Measurements from ENCODE around the gene PIP4K2A.

PIP4K2A gene

DNA sequence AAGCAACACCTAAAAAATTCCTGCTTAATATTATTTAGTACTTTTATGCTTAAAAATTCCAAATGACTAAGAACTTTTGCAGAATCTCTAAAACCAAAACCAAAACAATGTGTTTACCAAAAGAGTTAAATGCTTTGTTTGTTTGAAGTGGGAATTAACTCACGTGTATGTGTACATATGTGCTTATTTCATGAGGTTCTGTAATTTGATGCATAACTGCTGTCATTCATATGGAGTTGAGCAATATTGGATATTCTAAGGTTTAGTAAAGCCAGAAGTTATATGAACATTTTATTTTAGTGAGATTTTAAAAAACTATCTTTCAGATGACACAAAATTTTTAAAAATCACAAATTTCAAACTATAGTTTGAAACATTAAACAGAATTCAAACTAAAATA, 157.1 kb downstream of the PIP4K2A start:
- ChIA-PET POLR2A (interaction anchor here (0.9 kb wide), 1 partner anchor 120 kb away, joined by 3 read pairs; no protein-coding TSS in a partner anchor), CTCF (no interaction called here)
- no peak for DNase-seq (ENCODE audit: extremely low spot score)
- peak; percentile 60; the same call in 1 of the 2 replicates for TF ChIP-seq PKNOX1 (IDR thresholded peaks at IDR 0.05)
- TF ChIP-seq NFRKB (IDR thresholded peaks at IDR 0.05): no peak

DNA sequence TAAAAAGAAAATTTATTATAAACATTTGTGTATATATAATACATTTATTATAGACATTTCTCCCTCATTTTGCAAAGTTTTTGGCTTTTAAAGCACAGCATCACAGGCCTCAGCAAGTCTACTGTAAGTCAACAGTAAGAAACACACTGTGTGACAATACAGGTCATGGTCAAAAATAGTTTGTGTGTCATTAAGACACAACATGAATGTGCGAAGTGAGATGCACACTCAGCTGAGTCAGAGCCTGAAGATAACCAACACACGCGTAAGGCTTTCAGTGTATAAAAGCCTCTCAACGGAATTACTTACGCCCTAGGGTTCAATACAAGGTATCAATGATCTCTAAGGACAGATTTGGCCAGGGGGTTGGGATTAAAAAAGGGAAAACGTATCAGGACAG, 157.6 kb downstream of the PIP4K2A start:
- TF ChIP-seq PKNOX1 (IDR thresholded peaks at IDR 0.05): 0 out of 2 replicates have a peak, but pooled peaks have one; percentile 2
- no peak for TF ChIP-seq ZNF384 (IDR thresholded peaks at IDR 0.05)
- CTCF ChIA-PET: no interaction called here
- no peak for DNase-seq (ENCODE audit: extremely low spot score)
- POLR2A ChIA-PET: interaction anchor here (0.9 kb wide), 1 partner anchor 120 kb away, joined by 3 read pairs; no protein-coding TSS in a partner anchor

- POLR2A ChIA-PET: interaction anchor here (0.8 to 2.0 kb wide), 8 partner anchors 12 to 238 kb away, joined by 3 to 22 read pairs (median 4); partner anchors contain the start of gene COMMD3
- DNase-seq (ENCODE audit: extremely low spot score): peak; percentile 63
- CTCF ChIA-PET: interaction anchor here (0.7 to 1.7 kb wide), 3 partner anchors 20 to 434 kb away, joined by 3 to 4 read pairs (median 3); no protein-coding TSS in a partner anchor
- TF ChIP-seq SUZ12 (IDR thresholded peaks at IDR 0.05) (no peak), PKNOX1 (IDR thresholded peaks at IDR 0.05) (peak; percentile 86)
Observed at GRCh38 chr10:22554461-22555182, 159.8 kb downstream of the PIP4K2A start.

- no peak for DNase-seq (ENCODE audit: extremely low spot score)
- CTCF ChIA-PET: interaction anchor here (0.8 to 1.0 kb wide), 3 partner anchors 21 to 435 kb away, joined by 3 to 4 read pairs (median 3); no protein-coding TSS in a partner anchor
- TF ChIP-seq PKNOX1 (IDR thresholded peaks at IDR 0.05): peak; percentile 43
- no peak for TF ChIP-seq FOXM1 (IDR thresholded peaks at IDR 0.05; ENCODE audit: borderline replicate concordance)
- peak; percentile 64; the same call in 1 of the 2 replicates for TF ChIP-seq ZNF384 (IDR thresholded peaks at IDR 0.05)
- no peak for TF ChIP-seq TARDBP (IDR thresholded peaks at IDR 0.05)
- TF ChIP-seq CTBP1 (IDR thresholded peaks at IDR 0.05; ENCODE audit: borderline replicate concordance): peak; percentile 40; the same call in 1 of the 2 replicates
- POLR2A ChIA-PET: interaction anchor here (0.6 to 2.0 kb wide), 12 partner anchors 8 to 237 kb away, joined by 3 to 22 read pairs (median 3); partner anchors contain the start of gene COMMD3
Observed at GRCh38 chr10:22553452-22553995, 160.9 kb downstream of the PIP4K2A start.

GRCh38 chr10:22552888-22553378, 161.4 kb downstream of the PIP4K2A start:
- ChIA-PET CTCF (interaction anchor here (0.8 to 0.9 kb wide), 2 partner anchors 47 to 436 kb away, joined by 3 to 4 read pairs; no protein-coding TSS in a partner anchor), POLR2A (interaction anchor here (0.6 to 1.8 kb wide), 7 partner anchors 8 to 214 kb away, joined by 3 to 4 read pairs (median 3); no protein-coding TSS in a partner anchor)
- DNase-seq (ENCODE audit: extremely low spot score): peak; percentile 65
- no peak for TF ChIP-seq NFRKB (IDR thresholded peaks at IDR 0.05)
- no peak for TF ChIP-seq FOXM1 (IDR thresholded peaks at IDR 0.05; ENCODE audit: borderline replicate concordance)
- peak; percentile 40; the same call in 1 of the 2 replicates for TF ChIP-seq BHLHE40 (IDR thresholded peaks at IDR 0.05; ENCODE audit: borderline replicate concordance)
- TF ChIP-seq PKNOX1 (IDR thresholded peaks at IDR 0.05): peak; percentile 98
- no peak for TF ChIP-seq SP1 (IDR thresholded peaks at IDR 0.05)
- no peak for TF ChIP-seq L3MBTL2 (conservative IDR thresholded peaks at IDR 0.05)
- TF ChIP-seq LEF1 (IDR thresholded peaks at IDR 0.05; ENCODE audit: borderline replicate concordance): peak; percentile 95
- no peak for TF ChIP-seq ZNF384 (IDR thresholded peaks at IDR 0.05)
- TF ChIP-seq ARNT (IDR thresholded peaks at IDR 0.05): peak; percentile 76; the same call in 1 of the 2 replicates
- 0 out of 2 replicates have a peak, but pooled peaks have one; percentile 41 for TF ChIP-seq TARDBP (IDR thresholded peaks at IDR 0.05)
- TF ChIP-seq SUZ12 (IDR thresholded peaks at IDR 0.05): no peak
- peak; percentile 99 for TF ChIP-seq CTBP1 (IDR thresholded peaks at IDR 0.05; ENCODE audit: borderline replicate concordance)
- no peak for TF ChIP-seq FOXK2 (IDR thresholded peaks at IDR 0.05)
- TF ChIP-seq HDGF (IDR thresholded peaks at IDR 0.05; ENCODE audit: borderline replicate concordance): no peak
- no peak for TF ChIP-seq FOXA1 (IDR thresholded peaks at IDR 0.05)
- no peak for TF ChIP-seq ELF4 (IDR thresholded peaks at IDR 0.05)

Data from HEK293T (cell line).